Body of pancreas (tissue), 4 donors: ENCODE data around the gene TMEM245.

Experiments used
- CTCF ChIP-seq, 7 experiments: fragments of 450-650 bp in 4 of 7; fragments of 200-600 bp in 3 of 7; sonication (generic) in 3 of 7; IDR thresholded peaks; one replicate each; pipeline ENCODE4 v1.5.1; 2016 to 2019; ENCODE audit warnings: antibody characterized with exemption in 7 of 7
- POLR2A ChIP-seq, 3 donors: fragments of 450-650 bp; IDR thresholded peaks; one replicate each; pipeline ENCODE4 v1.6.1; 2016; ENCODE audit warnings: antibody characterized with exemption in 3 of 3, mild to moderate bottlenecking in 2 of 3

- TF ChIP-seq POLR2A (IDR thresholded peaks at IDR 0.05), result no peak
- TF ChIP-seq CTCF (IDR thresholded peaks at IDR 0.05), result no peak
Measured at GRCh38 chr9:109118808-109119438, 824 bp downstream of the TMEM245 start.
